Measurements from ENCODE around the gene PIM3.

The PIM3 gene

GRCh38 chr22:50011447-50012210, 51.1 kb downstream of the PIM3 start:
- H3K27ac ChIP-seq: peak overlapping the region; percentile 50
- TF ChIP-seq ZFX (IDR thresholded peaks at IDR 0.05; ENCODE audit: borderline replicate concordance) (no peak), CTCF (IDR thresholded peaks at IDR 0.05) (no peak)

DNA sequence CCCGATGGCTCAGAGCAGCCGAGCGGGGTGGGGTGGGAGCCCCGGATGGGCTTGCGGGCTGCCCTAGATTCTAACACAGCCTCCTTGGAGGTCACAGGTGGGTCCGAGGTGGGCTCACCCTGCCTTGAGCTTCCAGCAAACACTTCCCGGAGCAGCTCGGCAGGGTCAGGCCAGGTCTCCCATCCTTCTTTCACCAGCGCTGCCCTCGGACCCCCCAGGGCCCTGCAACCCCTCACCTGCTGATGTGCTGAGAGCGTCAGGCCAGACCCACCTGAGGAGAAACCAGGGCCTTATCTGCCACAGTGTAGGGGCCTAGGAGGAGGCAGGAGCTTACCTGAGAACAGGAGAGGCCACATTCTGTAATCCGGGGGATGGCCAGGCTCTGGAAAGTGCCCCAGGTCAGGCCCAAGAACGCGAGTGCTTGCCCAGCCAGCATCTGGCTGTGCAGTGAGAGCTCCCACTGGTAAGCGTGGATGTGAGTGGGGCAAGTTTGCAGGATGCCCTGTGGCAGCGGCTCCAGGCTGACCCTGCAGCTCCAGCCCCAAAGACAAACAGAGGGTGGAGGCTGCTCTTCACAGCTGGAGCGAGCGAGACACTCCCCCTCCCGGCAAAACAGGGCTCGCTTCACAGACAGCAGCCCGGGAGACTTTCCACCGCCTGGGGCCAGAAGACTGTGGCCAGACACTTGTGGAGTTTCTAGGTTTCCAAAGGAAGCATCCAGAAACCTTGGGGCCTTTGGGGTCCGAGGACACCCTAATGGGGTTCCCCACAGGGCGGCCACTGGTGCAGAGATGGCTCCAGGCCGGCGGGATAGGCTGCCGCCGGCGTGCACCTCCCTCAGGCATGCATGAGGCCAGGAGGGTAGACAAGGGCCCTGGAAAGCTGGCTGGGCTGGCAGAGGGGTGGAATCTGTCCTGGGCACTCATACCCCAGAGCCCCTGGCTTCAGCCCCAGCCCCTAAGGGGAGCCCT, 51.9 kb downstream of the PIM3 start, which contains the start of gene IL17REL:
Gene IL17REL, minus strand, starts transcription at position 555 of the 971 bp plus-strand sequence. Its CDS starts 119 bp downstream, at position 436.
- peak within 1 kb of the TSS; percentile 50 for H3K27ac ChIP-seq

More for the DNA sequence above, 51.9 kb downstream of the PIM3 start, which contains the start of gene IL17REL:
- TF ChIP-seq ZFX (IDR thresholded peaks at IDR 0.05; ENCODE audit: borderline replicate concordance) (no peak), CTCF (IDR thresholded peaks at IDR 0.05) (peak; percentile 34)
